SH-SY5Y (cell line): ENCODE measurements around the gene MAPK8IP1.

Source experiments
- GATA2 ChIP-seq: IDR thresholded peaks from 2 replicates; pipeline ENCODE4 v1.6.1; 2011; ENCODE audit warnings: mild to moderate bottlenecking, low read depth, low read length
- GATA3 ChIP-seq: IDR thresholded peaks from 2 replicates; pipeline ENCODE4 v1.6.1; 2011; ENCODE audit warnings: low read depth, mild to moderate bottlenecking, low read length, moderate library complexity

GRCh38 chr11:45881708-45882368 is 3.6 kb upstream of the MAPK8IP1 start:
- TF ChIP-seq GATA3 (no peak), GATA2 (no peak)
